H9 (cell line): ENCODE results near the gene ERC2. TPM values are rescaled to one million over a fixed set of nuclear protein-coding genes. Genes with fewer than 3 reads are reported as not detected.

Experiments used
- DNase-seq: peaks from one replicate; pipeline ENCODE4 v3.0.0-alpha.2; 2017
- H2AFZ ChIP-seq: one replicate; pipeline ENCODE4 v1.6.1; 2013; ENCODE audit warnings: mild to moderate bottlenecking, low read length, control low read depth, moderate library complexity
- H2AK5ac ChIP-seq: 2 replicates; pipeline ENCODE4 v1.6.1; 2013; ENCODE audit warnings: low read length, control low read depth, mixed read lengths; ENCODE audit not compliant: insufficient read length
- H2BK120ac ChIP-seq: one replicate; pipeline ENCODE4 v1.6.1; 2013; ENCODE audit warnings: low read depth, mild to moderate bottlenecking, low read length, control low read depth, inconsistent platforms; ENCODE audit not compliant: poor library complexity, severe bottlenecking
- H2BK12ac ChIP-seq: 2 replicates; pipeline ENCODE4 v1.6.1; 2013; ENCODE audit warnings: low read length, control low read depth, mixed read lengths, low read depth; ENCODE audit not compliant: insufficient read length
- H2BK15ac ChIP-seq: 2 replicates; pipeline ENCODE4 v1.6.1; 2013; ENCODE audit warnings: low read depth, low read length, control low read depth
- H2BK20ac ChIP-seq: one replicate; pipeline ENCODE4 v1.6.1; 2013; ENCODE audit warnings: low read depth, mild to moderate bottlenecking, low read length, control low read depth, inconsistent platforms; ENCODE audit not compliant: poor library complexity, severe bottlenecking
- H2BK5ac ChIP-seq: 2 replicates; pipeline ENCODE4 v1.6.1; 2013; ENCODE audit warnings: low read length, control low read depth, mixed read lengths; ENCODE audit not compliant: insufficient read length
- H3K14ac ChIP-seq: 2 replicates; pipeline ENCODE4 v1.6.1; 2013; ENCODE audit warnings: low read length, control low read depth; ENCODE audit not compliant: insufficient read depth
- H3K18ac ChIP-seq: 2 replicates; pipeline ENCODE4 v1.6.1; 2013; ENCODE audit warnings: low read depth, mild to moderate bottlenecking, mixed read lengths, low read length, control low read depth; ENCODE audit not compliant: insufficient read length
- H3K23ac ChIP-seq: 2 replicates; pipeline ENCODE4 v1.6.1; 2013; ENCODE audit warnings: low read length, control low read depth, mixed read lengths, low read depth; ENCODE audit not compliant: insufficient read length
- H3K23me2 ChIP-seq: 2 replicates; pipeline ENCODE4 v1.6.1; 2013; ENCODE audit warnings: low read depth, mild to moderate bottlenecking, mixed read lengths, low read length, control low read depth; ENCODE audit not compliant: insufficient read length, poor library complexity, severe bottlenecking
- H3K27ac ChIP-seq: 2 replicates; pipeline ENCODE4 v1.5.1; 2013; ENCODE audit warnings: low read length, control low read depth, mixed read lengths, low read depth; ENCODE audit not compliant: insufficient read length
- H3K27me3 ChIP-seq: 2 replicates; pipeline ENCODE4 v1.6.1; 2013; ENCODE audit warnings: low read length, control low read depth, inconsistent platforms; ENCODE audit not compliant: insufficient read depth
- H3K4ac ChIP-seq: 2 replicates; pipeline ENCODE4 v1.6.1; 2013; ENCODE audit warnings: low read depth, mild to moderate bottlenecking, control low read depth, inconsistent platforms, low read length, moderate library complexity
- H3K4me1 ChIP-seq: 2 replicates; pipeline ENCODE4 v1.6.1; 2013; ENCODE audit warnings: low read length, control low read depth, inconsistent platforms; ENCODE audit not compliant: insufficient read depth
- H3K4me2 ChIP-seq: 2 replicates; pipeline ENCODE4 v1.6.1; 2013; ENCODE audit warnings: low read length, control low read depth, mixed read lengths; ENCODE audit not compliant: insufficient read length, insufficient read depth
- H3K56ac ChIP-seq: 2 replicates; pipeline ENCODE4 v1.6.1; 2013; ENCODE audit warnings: low read depth, mild to moderate bottlenecking, mixed read lengths, low read length, control low read depth; ENCODE audit not compliant: insufficient read length
- H3K79me1 ChIP-seq: 2 replicates; pipeline ENCODE4 v1.6.1; 2013; ENCODE audit warnings: low read depth, mild to moderate bottlenecking, moderate library complexity, low read length, control low read depth, inconsistent platforms; ENCODE audit not compliant: insufficient read depth, poor library complexity, severe bottlenecking
- H3K79me2 ChIP-seq: 2 replicates; pipeline ENCODE4 v1.6.1; 2013; ENCODE audit warnings: low read length, control low read depth, inconsistent platforms; ENCODE audit not compliant: insufficient read depth
- H3K9ac ChIP-seq: 2 replicates; pipeline ENCODE4 v1.6.1; 2013; ENCODE audit warnings: low read length, control low read depth, mixed read lengths; ENCODE audit not compliant: insufficient read length; ENCODE audit errors: extremely low read depth
- H3K9me3 ChIP-seq: one replicate; pipeline ENCODE4 v1.6.1; 2013; ENCODE audit warnings: low read depth, low read length, inconsistent platforms; ENCODE audit not compliant: control insufficient read depth
- H3T11ph ChIP-seq: one replicate; pipeline ENCODE4 v1.6.1; 2013; ENCODE audit warnings: mild to moderate bottlenecking, low read length, control low read depth, inconsistent platforms
- H4K20me1 ChIP-seq: one replicate; pipeline ENCODE4 v1.6.1; 2013; ENCODE audit not compliant: control insufficient read depth, insufficient read length, insufficient read depth
- H4K5ac ChIP-seq: 2 replicates; pipeline ENCODE4 v1.6.1; 2013; ENCODE audit warnings: low read depth, mild to moderate bottlenecking, mixed read lengths, low read length, control low read depth; ENCODE audit not compliant: insufficient read length
- H4K8ac ChIP-seq: replicated peaks from 2 replicates; pipeline ENCODE4 v1.6.1; 2013; ENCODE audit warnings: low read length, control low read depth, mixed read lengths, low read depth; ENCODE audit not compliant: insufficient read length
- H4K91ac ChIP-seq: 2 replicates; pipeline ENCODE4 v1.6.1; 2013; ENCODE audit warnings: low read depth, mild to moderate bottlenecking, moderate library complexity, mixed read lengths, low read length, control low read depth; ENCODE audit not compliant: insufficient read length
- H3K27ac Mint-ChIP-seq, 3 experiments: 2 replicates in 2 of 3; 3 replicates in 1 of 3; pipeline ENCODE4 v1.8.0; 2020 to 2021; ENCODE audit warnings: mixed read lengths in 3 of 3, mild to moderate bottlenecking in 1 of 3, moderate library complexity in 1 of 3
- H3K27me3 Mint-ChIP-seq: 2 replicates; pipeline ENCODE4 v1.8.0; 2021; ENCODE audit warnings: low read depth, mild to moderate bottlenecking, moderate library complexity, mixed read lengths
- H3K36me3 Mint-ChIP-seq, 3 experiments: 2 replicates in 2 of 3; 3 replicates in 1 of 3; pipeline ENCODE4 v1.8.0; 2020 to 2021; ENCODE audit warnings: low read depth in 3 of 3, mixed read lengths in 3 of 3; ENCODE audit not compliant: insufficient read depth in 1 of 3
- H3K4me1 Mint-ChIP-seq, 2 experiments: 2 replicates each; pipeline ENCODE4 v1.8.0; 2020; ENCODE audit warnings: mixed read lengths in 2 of 2
- H3K4me3 Mint-ChIP-seq, 2 experiments: 2 replicates in 1 of 2; 3 replicates in 1 of 2; pipeline ENCODE4 v1.8.0; 2020 to 2021; ENCODE audit warnings: mild to moderate bottlenecking in 2 of 2, mixed read lengths in 2 of 2, moderate library complexity in 1 of 2
- H3K9me3 Mint-ChIP-seq, 2 experiments: 2 replicates in 1 of 2; 3 replicates in 1 of 2; pipeline ENCODE4 v1.8.0; 2020; ENCODE audit warnings: mild to moderate bottlenecking in 2 of 2, mixed read lengths in 2 of 2, moderate library complexity in 1 of 2
- CTCF ChIP-seq: fragments of 200-600 bp; sonication (generic); conservative IDR thresholded peaks from 3 replicates; pipeline ENCODE4 v1.8.0; 2021; ENCODE audit warnings: antibody characterized with exemption, mild to moderate bottlenecking
- WGBS: extraction: QIAGEN DNeasy Blood & Tissue Kit; methylation state at CpG from one replicate; pipeline ENCODE4 v1.1.7; 2013; ENCODE audit warnings: missing lambda C conversion rate, low lambda C conversion rate, mixed read lengths; ENCODE audit not compliant: insufficient read length; ENCODE audit errors: extremely low coverage; 5-methylcytosine and 5-hydroxymethylcytosine counted together
- total RNA-seq: library from RNA; stranded (reverse); gene quantifications from 2 replicates; pipeline ENCODE4 v1.2.1, GENCODE V29; 2021

The ERC2 gene
- total RNA-seq, 1 experiment from 2014 or later: 15.4 TPM

- Histone ChIP-seq H3K9ac (no peak overlapping the region), H3K23me2 (no peaks in the 10 kb centered on the region), H2BK120ac (no peak overlapping the region), H3K79me1 (no peaks in the 10 kb centered on the region), H3K23ac (no peak overlapping the region), H3K27ac (no peak overlapping the region), H3K4me2 (no peak overlapping the region), H3K9me3 (no peaks in the 10 kb centered on the region), H3K14ac (no peak overlapping the region), H2BK20ac (no peak overlapping the region), H3K56ac (no peak overlapping the region), H4K8ac (no peak overlapping the region), H3K4ac (no peak overlapping the region), H3K4me1 (no peaks in the 10 kb centered on the region), H3T11ph (no peak overlapping the region), H2AK5ac (no peak overlapping the region), H2BK12ac (no peak overlapping the region), H2BK5ac (no peak overlapping the region), H3K27me3 (no peaks in the 10 kb centered on the region), H4K91ac (no peak overlapping the region), H2AFZ (no peak overlapping the region), H4K5ac (no peak overlapping the region), H3K79me2 (no peaks in the 10 kb centered on the region), H3K18ac (no peak overlapping the region), H4K20me1 (no peaks in the 10 kb centered on the region), H2BK15ac (no peak overlapping the region)
- Mint-ChIP-seq H3K27ac (no peak overlapping the region; a peak in 1 of 7 replicates), H3K4me1 (peaks cover 13 to 21% of the 10 kb centered on the region in 2 experiments), H3K27me3 (no peaks in the 10 kb centered on the region), H3K4me3 (no peak overlapping the region), H3K9me3 (no peaks in the 10 kb centered on the region; a peak in 1 of 5 replicates), H3K36me3 (peaks cover 0 to 4% (median 0%) of the 10 kb centered on the region in 3 experiments; a peak in 1 of 7 replicates)
- DNase-seq: peak; percentile 90
- no CpG with 5 or more reads among the region's 5 CpGs for WGBS
- TF ChIP-seq CTCF: peak; percentile 96
These were observed 120.9 kb downstream of the ERC2 start for GRCh38 chr3:56347219-56347871.
